ENCODE data around the gene NLRP1. TPM values are rescaled to one million over a fixed set of nuclear protein-coding genes. Genes with fewer than 3 reads are reported as not detected.

NLRP1 gene
- total RNA-seq, result 33.0 and 41.3 TPM in 2 replicates

- peak within 1 kb of the TSS; percentile 93 for H3K27ac ChIP-seq (ENCODE audit: low read depth, low read length)
- no peaks in the 10 kb centered on the region for H3K9me3 ChIP-seq (ENCODE audit: low read depth, low read length)
- peak within 1 kb of the TSS; percentile 84 for H3K4me3 ChIP-seq (ENCODE audit: insufficient read depth, low read length)
- peak; percentile 93 for DNase-seq (ENCODE audit: insufficient read length, low spot score, missing footprints)
- peaks cover 8% of the 10 kb centered on the region for H4K20me1 ChIP-seq (ENCODE audit: insufficient read depth, low read length)
- no peak for TF ChIP-seq CTCF (IDR thresholded peaks at IDR 0.05; ENCODE audit: extremely low read depth, low read depth, low read length)
- H3K4me2 ChIP-seq (ENCODE audit: insufficient read depth, low read length), result peak within 1 kb of the TSS; percentile 92
- H3K4me1 ChIP-seq (ENCODE audit: insufficient read depth, low read length), result peaks cover 39% of the 10 kb centered on the region
- H3K27me3 ChIP-seq (ENCODE audit: insufficient read depth, low read length), result no peaks in the 10 kb centered on the region
- peaks cover 25% of the 10 kb centered on the region for H3K36me3 ChIP-seq (ENCODE audit: insufficient read depth, low read length)
- peaks cover 33% of the 10 kb centered on the region for H3K79me2 ChIP-seq (ENCODE audit: insufficient read depth, low read length)
- H2AFZ ChIP-seq (ENCODE audit: low read length), result peak within 1 kb of the TSS; percentile 93
Observed at GRCh38 chr17:5584383-5585286, at the start of gene NLRP1. TSS of gene NLRP1 (minus strand) at chr17:5584509. CDS start at chr17:5583957, 552 bp downstream.

GRCh38 chr17:5631958-5632590 lies 47.8 kb upstream of the NLRP1 start:
- H3K79me2 ChIP-seq (ENCODE audit: insufficient read depth, low read length), result no peaks in the 10 kb centered on the region
- no peaks in the 10 kb centered on the region for H3K27me3 ChIP-seq (ENCODE audit: insufficient read depth, low read length)
- H3K4me3 ChIP-seq (ENCODE audit: insufficient read depth, low read length), result no peak overlapping the region
- no peaks in the 10 kb centered on the region for H4K20me1 ChIP-seq (ENCODE audit: insufficient read depth, low read length)
- no peaks in the 10 kb centered on the region for H3K36me3 ChIP-seq (ENCODE audit: insufficient read depth, low read length)
- DNase-seq (ENCODE audit: insufficient read length, low spot score, missing footprints), result no peak
- no peak for TF ChIP-seq CTCF (IDR thresholded peaks at IDR 0.05; ENCODE audit: extremely low read depth, low read depth, low read length)
- no peak overlapping the region for H3K27ac ChIP-seq (ENCODE audit: low read depth, low read length)
- no peak overlapping the region for H2AFZ ChIP-seq (ENCODE audit: low read length)
- H3K4me2 ChIP-seq (ENCODE audit: insufficient read depth, low read length), result no peak overlapping the region
- no peaks in the 10 kb centered on the region for H3K9me3 ChIP-seq (ENCODE audit: low read depth, low read length)
- H3K4me1 ChIP-seq (ENCODE audit: insufficient read depth, low read length), result peaks cover 24% of the 10 kb centered on the region

- Histone ChIP-seq H3K27ac (ENCODE audit: low read depth, low read length) (peak overlapping the region; percentile 66), H3K79me2 (ENCODE audit: insufficient read depth, low read length) (no peaks in the 10 kb centered on the region), H3K4me2 (ENCODE audit: insufficient read depth, low read length) (peak overlapping the region; percentile 35), H3K27me3 (ENCODE audit: insufficient read depth, low read length) (no peaks in the 10 kb centered on the region), H2AFZ (ENCODE audit: low read length) (peak overlapping the region; percentile 28), H4K20me1 (ENCODE audit: insufficient read depth, low read length) (no peaks in the 10 kb centered on the region), H3K9me3 (ENCODE audit: low read depth, low read length) (no peaks in the 10 kb centered on the region), H3K36me3 (ENCODE audit: insufficient read depth, low read length) (no peaks in the 10 kb centered on the region), H3K4me1 (ENCODE audit: insufficient read depth, low read length) (peaks cover 24% of the 10 kb centered on the region), H3K4me3 (ENCODE audit: insufficient read depth, low read length) (no peak overlapping the region)
- DNase-seq (ENCODE audit: insufficient read length, low spot score, missing footprints), result peak; percentile 94
- TF ChIP-seq CTCF (IDR thresholded peaks at IDR 0.05; ENCODE audit: extremely low read depth, low read depth, low read length), result no peak
Observed at GRCh38 chr17:5630434-5630833, 46.1 kb upstream of the NLRP1 start.

GRCh38 chr17:5629128-5629527 lies 44.8 kb upstream of the NLRP1 start:
- no peak for DNase-seq (ENCODE audit: insufficient read length, low spot score, missing footprints)
- Histone ChIP-seq H2AFZ (ENCODE audit: low read length) (peak overlapping the region; percentile 26), H3K27ac (ENCODE audit: low read depth, low read length) (peak overlapping the region; percentile 66), H3K36me3 (ENCODE audit: insufficient read depth, low read length) (no peaks in the 10 kb centered on the region), H3K9me3 (ENCODE audit: low read depth, low read length) (no peaks in the 10 kb centered on the region), H3K4me2 (ENCODE audit: insufficient read depth, low read length) (peak overlapping the region; percentile 6), H3K79me2 (ENCODE audit: insufficient read depth, low read length) (no peaks in the 10 kb centered on the region), H4K20me1 (ENCODE audit: insufficient read depth, low read length) (no peaks in the 10 kb centered on the region), H3K4me1 (ENCODE audit: insufficient read depth, low read length) (peaks cover 24% of the 10 kb centered on the region), H3K27me3 (ENCODE audit: insufficient read depth, low read length) (no peaks in the 10 kb centered on the region), H3K4me3 (ENCODE audit: insufficient read depth, low read length) (no peak overlapping the region)
- no peak for TF ChIP-seq CTCF (IDR thresholded peaks at IDR 0.05; ENCODE audit: extremely low read depth, low read depth, low read length)

Measured in osteoblast (primary cell).